ENCODE measurements around the gene SHB.
A peak's percentile ranks its signal among the peaks of the same experiment; 100 is the strongest.

The SHB gene

GRCh38 chr9:38018241-38018957, 50.6 kb downstream of the SHB start:
- Histone ChIP-seq H2BK5ac (ENCODE audit: low read length) (no peak overlapping the region), H3K4ac (ENCODE audit: low read length) (no peak overlapping the region), H3K18ac (ENCODE audit: low read length) (peak overlapping the region; percentile 90), H3K9ac (ENCODE audit: low read depth, low read length, poor library complexity) (no peak overlapping the region), H3K4me2 (ENCODE audit: insufficient read depth, low read length, poor library complexity, severe bottlenecking) (no peak overlapping the region), H2BK12ac (ENCODE audit: low read length) (no peak overlapping the region), H3K36me3 (replicated peaks in 1 of 2; ENCODE audit: control insufficient read depth in 2 of 2, insufficient read depth in 2 of 2, low read length in 2 of 2) (no peaks in the 10 kb centered on the region), H3K4me3 (ENCODE audit: low read length in 2 of 2) (no peak overlapping the region), H4K91ac (ENCODE audit: low read depth, low read length, poor library complexity) (no peak overlapping the region), H3K23ac (ENCODE audit: low read depth, low read length, poor library complexity) (no peak overlapping the region), H3K27me3 (ENCODE audit: control insufficient read depth in 3 of 3, insufficient read depth in 3 of 3, low read depth in 1 of 3, low read length in 3 of 3) (no peaks in the 10 kb centered on the region), H2BK15ac (ENCODE audit: low read length) (peak overlapping the region; percentile 19), H2AFZ (ENCODE audit: low read length) (peak overlapping the region; percentile 77), H3K27ac (replicated peaks; ENCODE audit: low read length) (peak overlapping the region; percentile 89), H3K4me1 (ENCODE audit: control insufficient read depth in 2 of 2, insufficient read depth in 1 of 2, low read depth in 1 of 2, low read length in 2 of 2) (peaks cover 54 to 66% of the 10 kb centered on the region in 2 donors), H4K8ac (ENCODE audit: low read depth, low read length) (no peak overlapping the region), H3K9me3 (replicated peaks in 1 of 2; ENCODE audit: control insufficient read depth in 2 of 2, insufficient read depth in 1 of 2, low read depth in 1 of 2, low read length in 2 of 2) (no peaks in the 10 kb centered on the region), H2BK120ac (ENCODE audit: low read depth, low read length) (no peak overlapping the region), H2AK5ac (ENCODE audit: low read depth, low read length) (peak overlapping the region; percentile 49), H3K79me1 (ENCODE audit: low read depth, low read length) (no peaks in the 10 kb centered on the region), H3K14ac (ENCODE audit: low read length) (no peak overlapping the region)
- no peak for DNase-seq (ENCODE audit: low spot score)
- WGBS, 2 donors (ENCODE audit: extremely low coverage in 2 of 2, insufficient read length in 2 of 2, insufficient replicate concordance in 1 of 2), result no CpG with 5 or more reads among the region's 5 CpGs

- Histone ChIP-seq H3K4me1 (ENCODE audit: control insufficient read depth in 2 of 2, insufficient read depth in 1 of 2, low read depth in 1 of 2, low read length in 2 of 2) (peaks cover 51 to 60% of the 10 kb centered on the region in 2 donors), H2BK5ac (ENCODE audit: low read length) (no peak overlapping the region), H3K4me3 (ENCODE audit: low read length in 2 of 2) (no peak overlapping the region), H3K36me3 (replicated peaks in 1 of 2; ENCODE audit: control insufficient read depth in 2 of 2, insufficient read depth in 2 of 2, low read length in 2 of 2) (no peaks in the 10 kb centered on the region), H3K27ac (replicated peaks; ENCODE audit: low read length) (peak overlapping the region; percentile 89), H2AFZ (ENCODE audit: low read length) (peak overlapping the region; percentile 76), H2BK15ac (ENCODE audit: low read length) (no peak overlapping the region), H3K27me3 (ENCODE audit: control insufficient read depth in 3 of 3, insufficient read depth in 3 of 3, low read depth in 1 of 3, low read length in 3 of 3) (no peaks in the 10 kb centered on the region), H3K14ac (ENCODE audit: low read length) (no peak overlapping the region), H3K18ac (ENCODE audit: low read length) (no peak overlapping the region), H3K79me1 (ENCODE audit: low read depth, low read length) (no peaks in the 10 kb centered on the region), H3K4me2 (ENCODE audit: insufficient read depth, low read length, poor library complexity, severe bottlenecking) (no peak overlapping the region), H3K9me3 (replicated peaks in 1 of 2; ENCODE audit: control insufficient read depth in 2 of 2, insufficient read depth in 1 of 2, low read depth in 1 of 2, low read length in 2 of 2) (no peaks in the 10 kb centered on the region), H2BK120ac (ENCODE audit: low read depth, low read length) (no peak overlapping the region), H4K91ac (ENCODE audit: low read depth, low read length, poor library complexity) (no peak overlapping the region), H3K23ac (ENCODE audit: low read depth, low read length, poor library complexity) (no peak overlapping the region), H4K8ac (ENCODE audit: low read depth, low read length) (peak overlapping the region; percentile 19), H2BK12ac (ENCODE audit: low read length) (peak overlapping the region; percentile 25), H3K9ac (ENCODE audit: low read depth, low read length, poor library complexity) (no peak overlapping the region), H3K4ac (ENCODE audit: low read length) (no peak overlapping the region), H2AK5ac (ENCODE audit: low read depth, low read length) (no peak overlapping the region)
- no CpG with 5 or more reads among the region's 2 CpGs for WGBS, 2 donors (ENCODE audit: extremely low coverage in 2 of 2, insufficient read length in 2 of 2, insufficient replicate concordance in 1 of 2)
- DNase-seq (ENCODE audit: low spot score), result no peak
Measured at GRCh38 chr9:38017885-38018186, 51.2 kb downstream of the SHB start.

- H3K79me1 ChIP-seq (ENCODE audit: low read depth, low read length), result no peaks in the 10 kb centered on the region
- no peak overlapping the region for H3K4me3 ChIP-seq (ENCODE audit: low read length in 2 of 2)
- H3K36me3 ChIP-seq (replicated peaks in 1 of 2; ENCODE audit: control insufficient read depth in 2 of 2, insufficient read depth in 2 of 2, low read length in 2 of 2), result no peaks in the 10 kb centered on the region
- peak overlapping the region; percentile 27 for H3K4me2 ChIP-seq (ENCODE audit: insufficient read depth, low read length, poor library complexity, severe bottlenecking)
- H3K14ac ChIP-seq (ENCODE audit: low read length), result no peak overlapping the region
- peak; percentile 92 for DNase-seq (ENCODE audit: low spot score)
- no CpG with 5 or more reads among the region's 13 CpGs for WGBS, 2 donors (ENCODE audit: extremely low coverage in 2 of 2, insufficient read length in 2 of 2, insufficient replicate concordance in 1 of 2)
- H3K18ac ChIP-seq (ENCODE audit: low read length), result peak overlapping the region; percentile 86
- H3K4me1 ChIP-seq (ENCODE audit: control insufficient read depth in 2 of 2, insufficient read depth in 1 of 2, low read depth in 1 of 2, low read length in 2 of 2), result peaks cover 46 to 55% of the 10 kb centered on the region in 2 donors
- H4K91ac ChIP-seq (ENCODE audit: low read depth, low read length, poor library complexity), result no peak overlapping the region
- H2AFZ ChIP-seq (ENCODE audit: low read length), result peak overlapping the region; percentile 76
- H2BK120ac ChIP-seq (ENCODE audit: low read depth, low read length), result peak overlapping the region; percentile 12
- no peak overlapping the region for H3K4ac ChIP-seq (ENCODE audit: low read length)
- H4K8ac ChIP-seq (ENCODE audit: low read depth, low read length), result peak overlapping the region; percentile 19
- no peaks in the 10 kb centered on the region for H3K27me3 ChIP-seq (ENCODE audit: control insufficient read depth in 3 of 3, insufficient read depth in 3 of 3, low read depth in 1 of 3, low read length in 3 of 3)
- H2AK5ac ChIP-seq (ENCODE audit: low read depth, low read length), result no peak overlapping the region
- H3K23ac ChIP-seq (ENCODE audit: low read depth, low read length, poor library complexity), result no peak overlapping the region
- H2BK12ac ChIP-seq (ENCODE audit: low read length), result peak overlapping the region; percentile 25
- no peak overlapping the region for H3K9ac ChIP-seq (ENCODE audit: low read depth, low read length, poor library complexity)
- no peak overlapping the region for H2BK15ac ChIP-seq (ENCODE audit: low read length)
- H3K9me3 ChIP-seq (replicated peaks in 1 of 2; ENCODE audit: control insufficient read depth in 2 of 2, insufficient read depth in 1 of 2, low read depth in 1 of 2, low read length in 2 of 2), result no peaks in the 10 kb centered on the region
- no peak overlapping the region for H2BK5ac ChIP-seq (ENCODE audit: low read length)
- peak overlapping the region; percentile 89 for H3K27ac ChIP-seq (replicated peaks; ENCODE audit: low read length)
Measured at GRCh38 chr9:38017149-38017884, 51.7 kb downstream of the SHB start.

GRCh38 chr9:38016375-38017135, 52.5 kb downstream of the SHB start:
- Histone ChIP-seq H3K4ac (ENCODE audit: low read length) (no peak overlapping the region), H3K9me3 (replicated peaks in 1 of 2; ENCODE audit: control insufficient read depth in 2 of 2, insufficient read depth in 1 of 2, low read depth in 1 of 2, low read length in 2 of 2) (no peaks in the 10 kb centered on the region), H3K4me1 (ENCODE audit: control insufficient read depth in 2 of 2, insufficient read depth in 1 of 2, low read depth in 1 of 2, low read length in 2 of 2) (peaks cover 45 to 48% of the 10 kb centered on the region in 2 donors), H3K36me3 (replicated peaks in 1 of 2; ENCODE audit: control insufficient read depth in 2 of 2, insufficient read depth in 2 of 2, low read length in 2 of 2) (no peaks in the 10 kb centered on the region), H3K4me2 (ENCODE audit: insufficient read depth, low read length, poor library complexity, severe bottlenecking) (peak overlapping the region; percentile 23), H3K9ac (ENCODE audit: low read depth, low read length, poor library complexity) (no peak overlapping the region), H2BK5ac (ENCODE audit: low read length) (peak overlapping the region; percentile 32), H3K4me3 (ENCODE audit: low read length in 2 of 2) (no peak overlapping the region), H2BK120ac (ENCODE audit: low read depth, low read length) (peak overlapping the region; percentile 73), H3K27me3 (ENCODE audit: control insufficient read depth in 3 of 3, insufficient read depth in 3 of 3, low read depth in 1 of 3, low read length in 3 of 3) (no peaks in the 10 kb centered on the region), H2BK15ac (ENCODE audit: low read length) (peak overlapping the region; percentile 69), H3K14ac (ENCODE audit: low read length) (no peak overlapping the region), H4K8ac (ENCODE audit: low read depth, low read length) (no peak overlapping the region), H4K91ac (ENCODE audit: low read depth, low read length, poor library complexity) (peak overlapping the region; percentile 93), H2BK12ac (ENCODE audit: low read length) (peak overlapping the region; percentile 63), H3K27ac (replicated peaks; ENCODE audit: low read length) (peak overlapping the region; percentile 87), H3K23ac (ENCODE audit: low read depth, low read length, poor library complexity) (no peak overlapping the region), H2AFZ (ENCODE audit: low read length) (peak overlapping the region; percentile 76), H3K18ac (ENCODE audit: low read length) (peak overlapping the region; percentile 92), H3K79me1 (ENCODE audit: low read depth, low read length) (no peaks in the 10 kb centered on the region), H2AK5ac (ENCODE audit: low read depth, low read length) (peak overlapping the region; percentile 68)
- no peak for DNase-seq (ENCODE audit: low spot score)
- WGBS, 2 donors (ENCODE audit: extremely low coverage in 2 of 2, insufficient read length in 2 of 2, insufficient replicate concordance in 1 of 2), result no CpG with 5 or more reads among the region's 12 CpGs
